GM18858 (cell line): ENCODE data around the gene LSM2.

Experiments
- ATAC-seq: cut with Tn5 transposase; IDR thresholded peaks from one replicate; pipeline ENCODE4 v1.9.1; 2021; ENCODE audit not compliant: unreplicated experiment

The LSM2 gene

DNA sequence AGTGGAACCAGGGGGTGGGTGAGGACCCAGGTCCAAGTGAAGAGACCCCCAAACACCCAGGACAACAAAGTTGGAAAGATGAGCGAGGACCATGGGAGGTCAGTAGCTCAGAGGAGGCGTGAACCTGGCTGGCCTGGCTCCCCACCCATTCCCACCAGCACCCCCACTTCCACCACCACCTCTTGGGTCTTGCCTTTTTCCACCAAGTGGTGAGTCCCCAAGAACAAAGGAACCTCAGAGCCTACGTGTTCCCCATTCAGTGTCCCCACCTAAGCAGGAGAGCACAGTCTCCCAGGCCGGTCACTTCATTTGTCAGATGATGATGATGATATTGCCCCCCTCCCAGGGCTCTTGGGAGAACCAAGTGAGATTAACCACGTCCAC lies 29.1 kb downstream of the LSM2 start:
- no peak for ATAC-seq

DNA sequence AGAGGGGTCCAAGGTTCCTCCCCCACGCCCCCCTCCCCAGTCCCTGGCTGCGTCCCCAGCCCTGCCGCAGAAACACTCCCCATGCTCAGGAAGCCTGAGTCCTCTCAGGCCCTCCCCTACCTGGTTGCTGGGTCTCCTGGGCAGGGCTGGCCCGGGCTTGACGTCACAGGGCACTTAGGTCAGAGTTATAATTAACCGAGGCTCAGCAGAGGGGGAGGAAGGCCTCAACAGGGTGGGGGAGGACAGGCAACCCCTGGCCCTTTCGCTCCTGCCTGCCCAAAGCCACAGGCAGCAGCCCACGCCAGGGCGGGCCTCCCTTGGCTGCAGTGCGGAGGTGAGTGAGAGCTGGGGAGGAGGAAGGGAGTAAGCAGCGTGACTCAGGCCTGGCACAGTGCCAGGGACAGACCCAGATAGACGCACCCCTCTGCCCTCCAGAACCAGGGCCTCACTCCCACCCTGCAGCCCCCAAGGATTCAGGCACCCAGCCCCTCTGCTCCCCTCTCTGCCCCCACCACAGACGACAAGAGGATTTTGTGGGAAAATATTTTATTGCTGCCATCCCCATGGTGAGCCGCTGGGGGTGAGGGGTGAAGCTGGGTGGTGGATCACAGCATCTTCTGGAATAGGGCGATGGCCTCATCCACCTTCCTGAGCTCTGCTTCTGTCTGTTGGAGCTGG lies 29.6 kb downstream of the LSM2 start, which contains the start of gene VWA7:
VWA7 (minus strand) TSS at position 340 of the 678 bp plus-strand sequence. CDS start 549 bp downstream, outside the sequence.
- no peak for ATAC-seq

- ATAC-seq = no peak
These were observed 30.2 kb downstream of the LSM2 start for GRCh38 chr6:31776485-31776988.

DNA sequence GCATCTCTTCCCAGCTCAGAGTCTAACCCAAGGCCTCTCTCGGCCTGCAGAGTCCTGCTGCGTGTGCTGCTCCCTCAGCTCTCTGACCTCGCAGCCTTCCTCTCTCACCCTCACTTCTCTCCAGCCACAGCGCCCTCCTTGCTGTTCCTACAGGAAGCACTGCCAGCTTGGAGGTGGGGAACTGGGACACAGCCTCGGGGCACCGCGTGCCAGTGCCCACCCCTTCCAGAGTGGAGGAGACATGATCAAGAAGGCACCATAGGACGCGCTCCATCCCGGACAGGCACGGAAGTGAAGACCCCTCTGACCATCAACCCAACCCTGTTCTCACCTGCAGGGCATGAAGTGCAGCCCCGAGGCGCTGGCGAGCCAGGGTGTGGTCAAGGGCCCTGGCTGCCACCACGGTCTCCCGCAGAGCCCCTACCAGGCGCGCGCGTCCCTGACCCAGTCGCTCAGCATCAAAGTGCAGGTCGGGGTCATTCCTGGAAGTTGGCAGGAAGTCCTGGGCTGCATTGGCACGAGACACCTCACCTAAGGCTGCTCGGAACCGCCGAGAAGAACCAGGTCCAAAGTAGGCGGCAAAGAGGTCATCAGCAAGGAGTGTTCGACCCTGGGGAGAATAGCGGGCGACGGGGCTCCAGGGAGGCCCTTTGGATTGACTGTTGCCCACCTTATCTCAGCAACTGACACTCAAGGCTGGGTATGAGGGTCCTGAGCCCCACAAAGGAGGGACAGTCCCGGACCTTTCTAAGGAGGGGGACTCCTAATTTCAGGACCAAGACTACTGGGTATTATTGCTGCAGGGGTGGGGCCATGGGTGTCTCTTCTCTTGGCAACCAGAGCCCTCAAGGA lies 30.9 kb downstream of the LSM2 start:
- no peak for ATAC-seq

GRCh38 chr6:31775184-31775583 lies 31.6 kb downstream of the LSM2 start:
- no peak for ATAC-seq

GRCh38 chr6:31771992-31772358 lies 34.8 kb downstream of the LSM2 start:
- no peak for ATAC-seq

- ATAC-seq = no peak
These were observed 35.9 kb downstream of the LSM2 start for GRCh38 chr6:31770860-31771259.

DNA sequence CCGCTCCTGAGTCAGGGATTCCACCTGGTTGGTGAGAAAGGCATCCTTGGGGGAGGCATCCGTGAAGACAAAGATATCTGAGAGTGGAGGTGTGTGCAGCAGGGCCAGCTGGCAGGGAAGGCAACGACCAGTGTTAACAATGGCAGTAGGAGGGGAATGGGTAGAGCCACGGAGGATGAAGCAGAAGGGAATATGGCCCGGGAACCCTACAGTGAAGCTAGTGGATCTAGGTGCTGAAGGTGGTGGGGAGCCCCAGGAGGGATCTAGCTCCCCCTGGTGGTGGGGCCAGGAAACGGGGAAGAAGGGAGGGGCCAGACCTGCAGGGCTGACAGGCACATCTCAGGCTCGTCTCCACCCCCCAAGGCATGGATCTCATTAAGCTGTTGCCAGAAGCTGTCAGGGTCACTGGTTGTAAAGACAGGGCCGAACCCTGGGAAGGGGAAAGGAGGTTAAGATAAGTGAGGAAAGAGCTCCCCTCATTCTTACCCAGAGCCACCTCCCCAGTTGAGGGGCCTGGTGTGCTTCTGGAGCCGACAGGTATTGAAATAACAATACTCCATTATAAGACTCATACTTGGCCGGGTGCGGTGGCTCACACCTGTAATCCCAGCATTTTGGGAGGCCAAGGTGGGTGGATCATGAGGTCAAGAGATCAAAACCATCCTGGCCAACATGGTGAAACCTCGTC lies 36.9 kb downstream of the LSM2 start:
- ATAC-seq = no peak

DNA sequence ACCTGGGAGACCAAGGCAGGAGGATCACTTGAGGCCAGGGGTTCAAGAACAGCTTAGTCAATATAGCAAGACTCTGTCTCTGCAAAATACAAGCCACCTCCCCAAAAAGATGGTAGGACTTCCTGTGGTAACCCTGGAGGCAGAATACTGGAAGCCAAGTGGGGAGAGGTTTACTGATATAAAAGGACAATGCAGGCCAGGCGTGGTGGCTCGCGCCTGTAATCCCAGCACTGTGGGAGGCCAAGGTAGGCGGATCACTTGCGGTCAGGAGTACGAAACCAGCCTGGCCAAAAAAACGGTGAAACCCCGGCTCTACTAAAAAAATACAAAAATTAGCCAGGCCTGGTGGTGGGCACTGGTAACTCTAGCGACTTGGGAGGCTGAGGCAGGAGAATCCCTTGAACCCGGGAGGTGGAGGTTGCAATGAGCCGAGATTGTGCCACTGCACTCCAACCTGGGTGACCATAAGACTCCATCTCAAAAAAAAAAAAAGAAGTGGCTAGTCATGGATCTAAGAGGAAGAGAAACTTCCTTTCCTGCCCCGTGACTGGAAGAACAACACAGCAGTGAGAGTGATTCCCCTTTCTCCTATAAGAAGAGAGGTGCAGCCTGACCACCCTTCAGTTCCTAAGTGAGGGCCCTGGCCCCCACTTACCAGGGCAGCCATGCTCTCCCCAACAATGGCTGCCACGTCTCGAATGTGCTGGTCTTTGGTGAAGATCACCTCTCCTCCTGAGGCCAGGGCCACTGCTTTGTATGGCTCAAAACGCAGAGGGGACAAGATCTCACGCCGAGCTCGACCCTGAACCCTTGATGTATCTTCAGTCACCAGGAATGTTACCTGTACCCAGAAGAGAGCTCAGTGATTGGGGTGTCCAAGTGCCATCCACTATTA lies 38.2 kb downstream of the LSM2 start:
- no peak for ATAC-seq

GRCh38 chr6:31767096-31767645 lies 39.6 kb downstream of the LSM2 start:
- no peak for ATAC-seq

DNA sequence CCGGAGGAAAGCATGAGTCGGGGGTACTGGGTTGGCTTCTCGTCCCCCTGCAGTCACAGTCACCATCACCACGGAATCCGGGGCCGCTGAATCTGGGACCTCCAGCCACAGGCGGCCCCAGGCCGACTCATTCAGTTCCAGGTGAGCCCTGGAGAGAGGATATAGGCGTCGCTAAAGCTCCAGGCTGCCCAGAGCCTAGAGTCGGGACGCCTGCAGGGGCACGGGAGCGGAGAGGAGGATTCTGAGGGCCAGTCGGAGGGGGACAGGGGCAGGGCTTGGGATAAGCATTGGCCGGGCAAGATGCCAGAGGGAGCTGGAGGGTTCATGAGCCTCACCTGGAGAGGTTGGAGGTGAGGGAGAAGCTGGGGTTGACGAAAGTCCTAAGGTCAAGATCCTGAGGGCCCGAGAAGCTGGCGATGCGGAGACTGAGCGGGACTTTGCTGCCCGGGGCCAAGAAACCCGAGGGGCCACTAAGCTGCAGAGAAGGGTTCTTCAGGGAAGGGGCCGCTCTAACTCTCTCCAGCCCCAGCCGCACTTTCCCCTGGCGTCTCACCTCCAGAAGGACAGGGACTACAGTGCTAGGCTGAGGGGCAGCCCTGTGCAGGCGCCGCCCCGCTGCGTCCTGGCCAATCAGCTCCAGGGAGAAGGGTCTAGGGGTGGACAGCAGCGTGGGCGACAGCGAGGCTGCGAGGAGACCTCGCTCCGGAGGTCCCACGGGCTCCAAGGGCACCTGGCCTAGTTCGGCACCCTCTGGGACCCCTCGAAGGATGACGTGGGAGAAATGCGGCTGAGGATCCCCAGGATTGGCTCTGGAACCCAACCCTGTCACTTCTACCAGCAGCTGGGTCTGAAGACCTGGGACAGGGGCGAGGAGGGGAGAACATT lies 40.6 kb downstream of the LSM2 start:
- no peak for ATAC-seq

DNA sequence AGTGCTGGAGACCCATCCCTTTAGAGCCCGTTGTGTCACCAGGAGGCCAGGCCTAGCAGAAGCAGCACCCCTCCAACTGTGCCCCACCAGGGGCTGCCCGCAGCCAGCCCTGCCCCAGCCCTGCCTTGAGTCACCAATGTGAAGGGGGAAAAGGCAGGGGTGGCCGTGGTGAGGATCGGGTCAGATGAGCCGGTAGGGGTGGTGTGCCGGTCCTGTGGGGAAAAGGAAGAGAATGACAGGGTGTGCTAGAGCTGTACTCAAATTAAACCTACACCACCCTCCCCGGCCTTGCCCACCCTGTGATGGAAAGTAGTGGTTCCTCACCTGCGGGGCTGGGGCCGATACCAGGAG lies 41.2 kb downstream of the LSM2 start:
- no peak for ATAC-seq

DNA sequence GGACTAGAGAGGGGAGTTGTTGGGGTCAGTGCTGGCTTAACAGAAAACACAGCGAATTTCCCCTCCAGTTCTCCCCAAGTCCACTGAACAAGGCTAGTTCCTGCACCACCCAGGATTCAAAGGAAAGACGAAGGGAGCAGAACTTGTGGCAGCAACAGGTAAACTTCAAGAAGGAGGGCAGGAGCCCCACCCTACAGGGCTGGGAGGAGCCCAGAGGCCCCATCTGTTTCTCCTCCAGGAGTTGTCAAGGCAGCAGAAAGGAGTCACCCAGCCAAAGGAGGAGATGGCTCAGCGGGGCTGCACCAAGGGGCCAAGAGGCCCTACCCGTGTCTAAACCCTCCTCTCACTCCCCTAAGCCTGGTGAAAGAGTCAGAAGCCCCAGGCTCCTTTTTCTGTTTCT lies 42.6 kb downstream of the LSM2 start:
- no peak for ATAC-seq

DNA sequence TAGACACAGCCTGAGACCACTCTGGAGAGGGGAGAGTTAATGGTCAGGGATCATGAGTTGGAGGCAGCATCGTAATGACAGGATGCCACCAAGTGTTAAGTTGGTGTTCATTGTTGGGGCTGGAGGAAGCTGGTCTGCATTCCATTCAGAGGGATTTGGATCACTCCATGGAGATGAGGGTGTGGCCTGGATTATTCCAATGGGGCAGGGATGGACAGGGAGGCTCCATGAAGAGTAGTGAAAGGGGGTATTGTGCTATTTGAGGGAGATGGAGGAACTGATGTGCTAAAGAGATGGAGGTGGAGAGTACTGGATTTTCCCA lies 43.2 kb downstream of the LSM2 start:
- no peak for ATAC-seq

GRCh38 chr6:31762878-31763618 lies 43.7 kb downstream of the LSM2 start:
- ATAC-seq = no peak

- no peak for ATAC-seq
These were observed 44.4 kb downstream of the LSM2 start, which contains the start of gene SAPCD1 for GRCh38 chr6:31762356-31762755. SAPCD1 (plus strand) TSS chr6:31762656; CDS start chr6:31763055, 399 bp downstream.

DNA sequence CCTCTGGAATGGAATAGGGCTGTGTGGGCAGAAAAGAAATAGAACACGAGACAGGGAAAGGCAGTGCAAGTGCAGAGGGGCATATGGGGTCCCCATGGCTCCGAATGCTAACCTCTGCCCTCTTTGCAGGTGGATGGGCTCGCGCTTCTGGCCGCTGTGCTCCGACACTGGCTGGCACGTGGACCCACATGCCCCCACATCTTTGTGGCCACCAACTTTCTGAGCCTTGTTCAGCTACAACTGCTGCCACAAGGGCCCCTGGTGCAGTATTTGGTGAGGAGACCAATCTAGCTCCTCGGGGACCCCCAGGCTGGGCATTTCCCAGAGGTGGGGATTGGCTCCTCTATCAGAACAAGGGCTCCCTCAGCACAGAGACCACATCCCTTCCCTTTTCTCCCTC lies 45.4 kb downstream of the LSM2 start:
- no peak for ATAC-seq

DNA sequence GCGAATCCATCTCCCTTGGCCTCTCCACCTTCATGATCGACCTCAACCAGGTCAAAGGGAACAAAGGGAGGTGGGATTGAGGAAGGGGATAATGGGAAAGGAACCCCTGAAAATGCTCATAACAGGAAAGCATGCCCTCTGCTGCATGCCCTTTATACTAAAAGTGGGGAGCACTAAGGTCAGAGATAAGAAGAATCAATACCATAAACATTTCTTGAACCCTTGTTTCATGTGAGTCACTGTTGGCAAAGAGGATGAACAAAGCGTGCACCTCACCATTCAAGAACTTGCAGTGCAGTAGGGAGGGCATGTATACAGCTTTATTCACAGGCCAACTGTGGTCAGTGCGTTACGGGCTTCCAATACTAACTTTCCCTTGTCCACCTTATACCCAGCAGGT lies 46.0 kb downstream of the LSM2 start:
- no peak for ATAC-seq

DNA sequence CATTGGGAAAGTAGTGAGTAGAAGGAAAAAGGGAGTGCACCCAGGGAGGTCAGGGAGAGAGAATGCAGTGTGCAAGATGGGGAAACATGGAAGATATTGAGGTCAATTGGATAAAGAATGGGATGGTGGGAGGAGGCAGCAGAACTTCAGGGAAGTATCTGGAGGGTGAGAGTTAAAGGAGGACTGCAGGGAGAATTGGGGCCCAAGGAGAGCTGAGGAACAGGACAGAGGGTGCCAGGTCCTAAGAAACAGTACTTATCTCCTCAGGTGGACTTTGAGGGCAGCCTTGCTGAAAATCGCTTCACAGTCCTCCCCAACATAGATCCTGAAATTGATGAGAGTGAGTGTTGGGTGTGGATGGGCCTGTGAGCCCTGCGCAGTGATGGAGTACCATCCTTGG lies 48.5 kb downstream of the LSM2 start:
- ATAC-seq = no peak
